Raji (cell line): ENCODE measurements around the gene SORCS3.

Source experiments
- POLR2A ChIP-seq: IDR thresholded peaks from 2 replicates; pipeline ENCODE4 v1.6.1; 2011; ENCODE audit warnings: low read depth, low read length, control low read depth; ENCODE audit not compliant: insufficient read depth

Gene SORCS3

GRCh38 chr10:104894681-104895080 lies 253.6 kb downstream of the SORCS3 start:
- no peak for TF ChIP-seq POLR2A

GRCh38 chr10:104895541-104895940 lies 254.5 kb downstream of the SORCS3 start:
- TF ChIP-seq POLR2A, result no peak

- TF ChIP-seq POLR2A, result no peak
Measured at GRCh38 chr10:104895981-104896380, 254.9 kb downstream of the SORCS3 start.

GRCh38 chr10:104897696-104898095 lies 256.6 kb downstream of the SORCS3 start:
- TF ChIP-seq POLR2A, result no peak

GRCh38 chr10:104899779-104900178 lies 258.7 kb downstream of the SORCS3 start:
- no peak for TF ChIP-seq POLR2A

GRCh38 chr10:104903433-104903832 lies 262.3 kb downstream of the SORCS3 start:
- no peak for TF ChIP-seq POLR2A

GRCh38 chr10:104904753-104905323 lies 263.7 kb downstream of the SORCS3 start:
- TF ChIP-seq POLR2A, result no peak

GRCh38 chr10:104906112-104906511 lies 265.0 kb downstream of the SORCS3 start:
- TF ChIP-seq POLR2A, result no peak

- no peak for TF ChIP-seq POLR2A
Measured at GRCh38 chr10:104907521-104907920, 266.4 kb downstream of the SORCS3 start.

- no peak for TF ChIP-seq POLR2A
Measured at GRCh38 chr10:104908581-104908980, 267.5 kb downstream of the SORCS3 start.

GRCh38 chr10:104910712-104911111 lies 269.6 kb downstream of the SORCS3 start:
- no peak for TF ChIP-seq POLR2A

- TF ChIP-seq POLR2A, result no peak
Measured at GRCh38 chr10:104913390-104913789, 272.3 kb downstream of the SORCS3 start.

- no peak for TF ChIP-seq POLR2A
Measured at GRCh38 chr10:104920476-104920875, 279.4 kb downstream of the SORCS3 start.

GRCh38 chr10:104921763-104922162 lies 280.7 kb downstream of the SORCS3 start:
- no peak for TF ChIP-seq POLR2A

- TF ChIP-seq POLR2A, result no peak
Measured at GRCh38 chr10:104922810-104923209, 281.7 kb downstream of the SORCS3 start.

- TF ChIP-seq POLR2A, result no peak
Measured at GRCh38 chr10:104923501-104923900, 282.4 kb downstream of the SORCS3 start.

- TF ChIP-seq POLR2A, result no peak
Measured at GRCh38 chr10:104924101-104924795, 283.2 kb downstream of the SORCS3 start.
